Measurements from ENCODE around the gene HPN.
A peak's percentile ranks its signal among the peaks of the same experiment; 100 is the strongest.
"Not testable (repeated sequence)": the region's sequence is repeated elsewhere in the genome, so short reads cannot be mapped to it uniquely, and the experiment has no call there.

Gene HPN

DNA sequence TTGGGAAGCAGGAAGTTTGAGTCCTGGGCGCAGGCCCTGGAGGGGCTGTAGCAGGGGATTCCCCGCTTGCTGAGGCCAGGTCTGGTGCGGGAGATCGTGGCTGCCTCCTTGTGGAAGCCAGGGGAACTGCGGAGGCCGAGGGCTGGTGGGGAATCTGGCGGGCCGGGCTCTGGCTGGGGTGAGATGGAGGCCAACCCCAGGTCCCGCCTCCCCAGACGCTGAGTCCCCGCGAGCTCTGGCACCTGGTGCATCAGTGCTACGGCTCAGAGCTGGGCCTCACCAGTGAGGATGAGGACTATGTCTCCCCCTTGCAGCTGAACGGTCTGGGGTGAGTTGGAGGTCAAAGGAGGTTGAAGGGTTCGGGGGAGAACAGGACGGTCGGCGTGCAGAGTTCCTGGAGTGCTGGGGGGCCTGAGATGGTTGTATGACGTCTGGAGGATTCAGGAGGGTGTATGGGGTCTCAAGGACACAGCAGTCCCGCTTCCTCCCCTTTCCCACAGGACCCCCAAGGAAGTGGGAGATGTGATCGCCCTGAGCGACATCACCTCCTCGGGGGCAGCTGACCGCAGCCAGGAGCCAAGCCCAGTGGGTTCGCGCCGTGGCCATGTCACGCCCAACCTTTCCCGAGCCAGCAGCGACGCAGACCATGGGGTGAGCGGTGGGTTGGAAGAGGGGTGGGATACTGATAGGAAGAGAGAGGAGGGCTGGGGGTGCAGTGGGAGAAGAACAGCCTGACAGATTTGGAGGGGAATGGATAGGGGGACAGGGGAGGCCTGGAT lies 28.3 kb upstream of the HPN start:
- TF ChIP-seq, protein P1, sequence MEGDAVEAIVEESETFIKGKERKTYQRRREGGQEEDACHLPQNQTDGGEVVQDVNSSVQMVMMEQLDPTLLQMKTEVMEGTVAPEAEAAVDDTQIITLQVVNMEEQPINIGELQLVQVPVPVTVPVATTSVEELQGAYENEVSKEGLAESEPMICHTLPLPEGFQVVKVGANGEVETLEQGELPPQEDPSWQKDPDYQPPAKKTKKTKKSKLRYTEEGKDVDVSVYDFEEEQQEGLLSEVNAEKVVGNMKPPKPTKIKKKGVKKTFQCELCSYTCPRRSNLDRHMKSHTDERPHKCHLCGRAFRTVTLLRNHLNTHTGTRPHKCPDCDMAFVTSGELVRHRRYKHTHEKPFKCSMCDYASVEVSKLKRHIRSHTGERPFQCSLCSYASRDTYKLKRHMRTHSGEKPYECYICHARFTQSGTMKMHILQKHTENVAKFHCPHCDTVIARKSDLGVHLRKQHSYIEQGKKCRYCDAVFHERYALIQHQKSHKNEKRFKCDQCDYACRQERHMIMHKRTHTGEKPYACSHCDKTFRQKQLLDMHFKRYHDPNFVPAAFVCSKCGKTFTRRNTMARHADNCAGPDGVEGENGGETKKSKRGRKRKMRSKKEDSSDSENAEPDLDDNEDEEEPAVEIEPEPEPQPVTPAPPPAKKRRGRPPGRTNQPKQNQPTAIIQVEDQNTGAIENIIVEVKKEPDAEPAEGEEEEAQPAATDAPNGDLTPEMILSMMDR (IDR thresholded peaks at IDR 0.05; ENCODE audit: low read depth, low read length): peak; percentile 93
- TF ChIP-seq EZH2phosphoT487 (IDR thresholded peaks at IDR 0.05; ENCODE audit: low read depth): no peak
- Histone ChIP-seq H3K79me2 (ENCODE audit: low read length) (no peaks in the 10 kb centered on the region), H3K9me3 (ENCODE audit: insufficient read depth, low read length) (no peaks in the 10 kb centered on the region), H3K4me2 (ENCODE audit: low read length) (no peak overlapping the region), H3K4me3 (ENCODE audit: low read length) (no peak overlapping the region), H3K36me3 (replicated peaks; ENCODE audit: low read depth, low read length) (peaks cover 55% of the 10 kb centered on the region), H4K20me1 (ENCODE audit: insufficient read depth, low read length) (no peaks in the 10 kb centered on the region), H3K4me1 (ENCODE audit: low read length) (peaks cover 16% of the 10 kb centered on the region), H3K27me3 (ENCODE audit: low read depth, low read length) (no peaks in the 10 kb centered on the region), H3K27ac (ENCODE audit: low read length) (no peak overlapping the region), H3K9ac (ENCODE audit: low read length) (no peak overlapping the region), H2AFZ (ENCODE audit: low read depth, low read length) (no peak overlapping the region)

DNA sequence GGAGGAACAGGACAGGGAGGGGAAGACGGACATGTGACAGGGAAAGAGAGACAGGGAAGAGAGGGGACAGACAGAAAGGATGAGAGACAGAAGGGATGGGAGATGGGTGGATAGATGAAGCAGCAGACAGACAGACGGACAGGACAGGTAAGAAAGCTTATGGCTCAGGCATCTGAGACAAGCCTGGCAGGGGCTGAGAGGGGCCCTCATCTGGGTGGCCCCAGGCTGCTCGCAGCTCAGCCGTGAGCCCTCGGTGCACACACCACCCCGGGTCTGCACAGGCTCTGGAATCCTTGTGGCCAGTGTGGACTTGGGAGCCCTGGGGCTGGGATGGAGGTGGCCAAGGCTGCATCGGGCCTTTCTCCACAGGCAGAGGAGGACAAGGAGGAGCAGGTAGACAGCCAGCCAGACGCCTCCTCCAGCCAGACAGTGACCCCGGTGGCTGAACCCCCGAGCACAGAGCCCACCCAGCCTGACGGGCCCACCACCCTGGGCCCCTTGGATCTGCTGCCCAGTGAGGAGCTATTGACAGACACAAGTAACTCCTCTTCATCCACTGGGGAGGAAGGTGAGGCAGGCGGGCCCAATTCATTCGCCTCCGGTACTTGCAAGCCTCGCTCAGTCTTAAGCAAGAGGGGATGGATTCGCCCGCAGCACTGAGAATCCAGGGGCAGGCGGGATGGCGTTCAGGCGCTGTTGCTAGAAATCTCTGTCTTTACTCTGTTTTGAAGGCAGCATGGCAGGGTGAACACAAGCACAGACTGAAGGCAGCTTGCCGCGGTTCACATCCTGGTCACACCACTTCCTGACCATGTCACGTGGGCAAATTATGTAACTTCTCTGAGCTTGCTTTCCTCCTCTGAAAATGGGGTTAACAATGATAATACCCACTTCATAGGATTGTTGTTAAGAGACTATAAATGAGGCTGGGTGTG lies 27.4 kb upstream of the HPN start:
- no peaks in the 10 kb centered on the region for H3K79me2 ChIP-seq (ENCODE audit: low read length)
- H3K9me3 ChIP-seq (ENCODE audit: insufficient read depth, low read length): no peaks in the 10 kb centered on the region
- H3K27ac ChIP-seq (ENCODE audit: low read length): no peak overlapping the region
- H3K4me3 ChIP-seq (ENCODE audit: low read length): no peak overlapping the region
- H4K20me1 ChIP-seq (ENCODE audit: insufficient read depth, low read length): no peaks in the 10 kb centered on the region
- H3K36me3 ChIP-seq (replicated peaks; ENCODE audit: low read depth, low read length): peaks cover 64% of the 10 kb centered on the region
- H3K4me1 ChIP-seq (ENCODE audit: low read length): peaks cover 16% of the 10 kb centered on the region
- no peak overlapping the region for H3K4me2 ChIP-seq (ENCODE audit: low read length)
- TF ChIP-seq EZH2phosphoT487 (IDR thresholded peaks at IDR 0.05; ENCODE audit: low read depth): no peak
- TF ChIP-seq, protein P1 (IDR thresholded peaks at IDR 0.05; ENCODE audit: low read depth, low read length): no peak
- H2AFZ ChIP-seq (ENCODE audit: low read depth, low read length): no peak overlapping the region
- no peaks in the 10 kb centered on the region for H3K27me3 ChIP-seq (ENCODE audit: low read depth, low read length)
- H3K9ac ChIP-seq (ENCODE audit: low read length): no peak overlapping the region

DNA sequence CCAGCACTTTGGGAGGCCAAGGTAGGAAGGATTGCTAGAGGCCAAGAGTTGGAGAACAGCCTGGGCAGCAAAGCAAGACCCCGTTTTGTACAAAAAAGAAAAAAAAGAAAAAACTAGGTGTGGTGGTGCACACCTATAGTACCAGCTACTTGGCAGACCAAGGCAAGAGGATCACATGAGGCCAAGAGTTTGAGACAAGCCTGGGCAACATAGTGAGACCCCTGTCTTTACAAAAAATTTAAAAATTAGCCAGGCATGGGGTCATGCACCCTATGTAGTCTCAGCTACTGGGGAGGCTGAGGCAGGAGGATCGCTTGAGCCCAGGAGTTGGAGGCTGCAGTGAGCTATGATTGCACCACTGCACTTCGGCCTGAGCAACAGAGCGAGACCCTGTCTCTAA lies 26.7 kb upstream of the HPN start:
- H3K27me3 ChIP-seq (ENCODE audit: low read depth, low read length); H3K9me3 ChIP-seq (ENCODE audit: insufficient read depth, low read length); H3K79me2 ChIP-seq (ENCODE audit: low read length); H3K9ac ChIP-seq (ENCODE audit: low read length); H2AFZ ChIP-seq (ENCODE audit: low read depth, low read length); H4K20me1 ChIP-seq (ENCODE audit: insufficient read depth, low read length); H3K4me2 ChIP-seq (ENCODE audit: low read length); H3K27ac ChIP-seq (ENCODE audit: low read length); H3K4me3 ChIP-seq (ENCODE audit: low read length): not testable (repeated sequence)
- peaks cover 16% of the 10 kb centered on the region for H3K4me1 ChIP-seq (ENCODE audit: low read length)
- H3K36me3 ChIP-seq (replicated peaks; ENCODE audit: low read depth, low read length): peaks cover 64% of the 10 kb centered on the region

DNA sequence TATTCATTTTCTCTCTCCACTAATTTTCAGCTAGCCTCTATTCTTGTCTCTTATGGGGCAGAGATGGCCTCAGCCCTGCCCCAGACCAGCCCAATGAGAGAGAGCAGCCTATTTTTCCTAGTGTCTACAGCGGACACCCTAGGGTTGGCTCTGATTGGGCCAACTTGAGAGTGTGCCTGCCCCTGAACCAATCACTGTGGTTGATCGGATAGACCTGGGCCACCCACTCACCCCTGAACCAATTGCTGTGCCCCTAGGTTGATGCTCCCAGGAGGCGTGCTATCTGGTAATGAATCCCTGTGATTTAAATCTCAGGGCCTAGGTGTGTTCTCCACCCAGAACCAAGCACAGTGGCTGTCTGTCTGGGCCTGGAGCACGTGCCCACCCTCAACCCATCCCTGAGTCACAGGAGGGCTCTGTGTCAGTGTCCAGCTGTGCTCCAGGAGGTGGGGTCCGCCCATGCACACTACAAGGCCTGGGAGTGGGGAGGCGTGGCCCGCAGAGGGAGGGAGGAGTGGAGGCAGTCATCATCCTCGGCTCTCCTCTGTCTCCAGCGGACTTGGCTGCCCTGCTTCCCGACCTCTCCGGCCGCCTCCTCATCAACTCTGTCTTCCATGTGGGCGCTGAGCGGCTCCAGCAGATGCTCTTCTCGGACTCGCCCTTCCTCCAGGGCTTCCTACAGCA lies 26.1 kb upstream of the HPN start:
- peaks cover 59% of the 10 kb centered on the region for H3K36me3 ChIP-seq (replicated peaks; ENCODE audit: low read depth, low read length)
- TF ChIP-seq EZH2phosphoT487 (IDR thresholded peaks at IDR 0.05; ENCODE audit: low read depth): no peak
- TF ChIP-seq, protein P1 (IDR thresholded peaks at IDR 0.05; ENCODE audit: low read depth, low read length): no peak
- H4K20me1 ChIP-seq (ENCODE audit: insufficient read depth, low read length): no peaks in the 10 kb centered on the region
- H3K4me2 ChIP-seq (ENCODE audit: low read length): no peak overlapping the region
- H3K9me3 ChIP-seq (ENCODE audit: insufficient read depth, low read length): no peaks in the 10 kb centered on the region
- peaks cover 16% of the 10 kb centered on the region for H3K4me1 ChIP-seq (ENCODE audit: low read length)
- no peak overlapping the region for H3K9ac ChIP-seq (ENCODE audit: low read length)
- H3K4me3 ChIP-seq (ENCODE audit: low read length): no peak overlapping the region
- H3K27ac ChIP-seq (ENCODE audit: low read length): no peak overlapping the region
- no peaks in the 10 kb centered on the region for H3K79me2 ChIP-seq (ENCODE audit: low read length)
- no peaks in the 10 kb centered on the region for H3K27me3 ChIP-seq (ENCODE audit: low read depth, low read length)
- no peak overlapping the region for H2AFZ ChIP-seq (ENCODE audit: low read depth, low read length)

Data from OCI-LY3 (cell line).